Liver (tissue), 3 donors: Measurements from ENCODE around the gene UBASH3A.

ENCODE experiments used
- EGR1 ChIP-seq, 2 donors: IDR thresholded peaks; 2 replicates each; pipeline ENCODE4 v1.6.1; 2016 to 2018; ENCODE audit warnings: antibody characterized with exemption in 2 of 2, low read depth in 2 of 2
- FOXA1 ChIP-seq: IDR thresholded peaks from 2 replicates; pipeline ENCODE4 v1.6.1; 2016; ENCODE audit warnings: antibody characterized with exemption
- RAD21 ChIP-seq, 2 donors: IDR thresholded peaks; 2 replicates each; pipeline ENCODE4 v1.6.1; 2016; ENCODE audit warnings: antibody characterized with exemption in 2 of 2, mild to moderate bottlenecking in 2 of 2
- TF ChIP-seq, protein P1 (sequence below): fragments of 150-350 bp; IDR thresholded peaks from 2 replicates; pipeline ENCODE4 v1.5.1; 2017; ENCODE audit warnings: improper control_type of control experiment, low read depth, low read length; ENCODE audit not compliant: missing input control
- TF ChIP-seq, protein P2 (sequence below): IDR thresholded peaks from 2 replicates; pipeline ENCODE4 v1.6.1; 2016; ENCODE audit warnings: antibody characterized with exemption
- TF ChIP-seq, protein P3 (sequence below): IDR thresholded peaks from 2 replicates; pipeline ENCODE4 v1.6.1; 2016; ENCODE audit warnings: antibody characterized with exemption
- donor health status: healthy.
- donor health status: healthy.

DNA sequence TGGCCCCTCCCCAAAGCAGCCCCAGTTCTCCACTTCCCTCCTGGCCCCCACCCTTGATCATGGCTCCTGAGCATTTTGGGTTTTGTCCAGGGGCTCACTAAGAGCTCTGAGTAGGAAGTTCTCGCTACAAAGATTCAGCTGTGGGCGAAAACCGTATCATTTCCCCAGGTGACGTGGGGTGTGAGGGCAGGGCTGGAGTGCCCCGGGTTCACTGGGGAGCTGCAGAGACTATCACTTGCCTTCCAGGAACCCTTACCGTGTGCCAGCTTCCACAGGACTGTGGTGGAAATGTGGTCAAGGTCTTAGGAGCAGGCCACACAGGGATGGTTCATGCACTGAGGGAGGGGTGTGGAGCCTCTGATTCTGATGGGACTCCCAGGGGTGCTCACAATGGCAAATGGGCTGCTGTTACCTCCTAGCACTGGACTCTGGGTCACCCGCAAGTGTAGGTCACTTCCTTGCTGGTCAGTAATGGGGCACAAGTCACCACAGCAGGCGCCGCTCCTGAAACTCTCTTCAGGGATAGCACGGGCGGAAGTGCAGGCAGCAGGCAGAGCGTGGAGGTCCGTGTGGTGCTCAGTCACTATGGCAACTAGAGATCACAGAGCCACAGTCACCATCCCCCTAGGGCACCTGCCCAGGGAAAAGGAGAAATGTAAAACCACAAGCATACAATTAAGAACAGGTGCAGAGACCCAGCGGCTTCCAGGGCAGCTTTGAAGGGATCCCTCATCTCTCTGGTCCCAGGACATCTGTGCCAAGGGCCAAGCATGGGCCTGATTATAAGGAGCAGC lies 56.9 kb downstream of the UBASH3A start:
- TF ChIP-seq, protein P1, sequence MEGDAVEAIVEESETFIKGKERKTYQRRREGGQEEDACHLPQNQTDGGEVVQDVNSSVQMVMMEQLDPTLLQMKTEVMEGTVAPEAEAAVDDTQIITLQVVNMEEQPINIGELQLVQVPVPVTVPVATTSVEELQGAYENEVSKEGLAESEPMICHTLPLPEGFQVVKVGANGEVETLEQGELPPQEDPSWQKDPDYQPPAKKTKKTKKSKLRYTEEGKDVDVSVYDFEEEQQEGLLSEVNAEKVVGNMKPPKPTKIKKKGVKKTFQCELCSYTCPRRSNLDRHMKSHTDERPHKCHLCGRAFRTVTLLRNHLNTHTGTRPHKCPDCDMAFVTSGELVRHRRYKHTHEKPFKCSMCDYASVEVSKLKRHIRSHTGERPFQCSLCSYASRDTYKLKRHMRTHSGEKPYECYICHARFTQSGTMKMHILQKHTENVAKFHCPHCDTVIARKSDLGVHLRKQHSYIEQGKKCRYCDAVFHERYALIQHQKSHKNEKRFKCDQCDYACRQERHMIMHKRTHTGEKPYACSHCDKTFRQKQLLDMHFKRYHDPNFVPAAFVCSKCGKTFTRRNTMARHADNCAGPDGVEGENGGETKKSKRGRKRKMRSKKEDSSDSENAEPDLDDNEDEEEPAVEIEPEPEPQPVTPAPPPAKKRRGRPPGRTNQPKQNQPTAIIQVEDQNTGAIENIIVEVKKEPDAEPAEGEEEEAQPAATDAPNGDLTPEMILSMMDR = no peak
- TF ChIP-seq, protein P2, sequence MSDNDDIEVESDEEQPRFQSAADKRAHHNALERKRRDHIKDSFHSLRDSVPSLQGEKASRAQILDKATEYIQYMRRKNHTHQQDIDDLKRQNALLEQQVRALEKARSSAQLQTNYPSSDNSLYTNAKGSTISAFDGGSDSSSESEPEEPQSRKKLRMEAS = no peak
- TF ChIP-seq, protein P3, sequence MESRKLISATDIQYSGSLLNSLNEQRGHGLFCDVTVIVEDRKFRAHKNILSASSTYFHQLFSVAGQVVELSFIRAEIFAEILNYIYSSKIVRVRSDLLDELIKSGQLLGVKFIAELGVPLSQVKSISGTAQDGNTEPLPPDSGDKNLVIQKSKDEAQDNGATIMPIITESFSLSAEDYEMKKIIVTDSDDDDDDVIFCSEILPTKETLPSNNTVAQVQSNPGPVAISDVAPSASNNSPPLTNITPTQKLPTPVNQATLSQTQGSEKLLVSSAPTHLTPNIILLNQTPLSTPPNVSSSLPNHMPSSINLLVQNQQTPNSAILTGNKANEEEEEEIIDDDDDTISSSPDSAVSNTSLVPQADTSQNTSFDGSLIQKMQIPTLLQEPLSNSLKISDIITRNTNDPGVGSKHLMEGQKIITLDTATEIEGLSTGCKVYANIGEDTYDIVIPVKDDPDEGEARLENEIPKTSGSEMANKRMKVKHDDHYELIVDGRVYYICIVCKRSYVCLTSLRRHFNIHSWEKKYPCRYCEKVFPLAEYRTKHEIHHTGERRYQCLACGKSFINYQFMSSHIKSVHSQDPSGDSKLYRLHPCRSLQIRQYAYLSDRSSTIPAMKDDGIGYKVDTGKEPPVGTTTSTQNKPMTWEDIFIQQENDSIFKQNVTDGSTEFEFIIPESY = no peak
- TF ChIP-seq FOXA1 = no peak
- TF ChIP-seq EGR1 (IDR thresholded peaks at IDR 0.05; ENCODE audit: low read depth in 2 of 2) = no peak
- TF ChIP-seq RAD21 (IDR thresholded peaks at IDR 0.05) = no peak
